GM19452 (cell line): ENCODE results near the gene MGST2.
"Not testable (repeated sequence)": the region's sequence is repeated elsewhere in the genome, so short reads cannot be mapped to it uniquely, and the experiment has no call there.

Experiments used
- ATAC-seq: cut with Tn5 transposase; IDR thresholded peaks from one replicate; pipeline ENCODE4 v1.9.1; 2021; ENCODE audit not compliant: unreplicated experiment

MGST2 gene

GRCh38 chr4:139665690-139666529, at the start of gene MGST2:
TSS of gene MGST2 (plus strand) at chr4:139665819. CDS start at chr4:139666020, 201 bp downstream.
- peak; percentile 85 for ATAC-seq

DNA sequence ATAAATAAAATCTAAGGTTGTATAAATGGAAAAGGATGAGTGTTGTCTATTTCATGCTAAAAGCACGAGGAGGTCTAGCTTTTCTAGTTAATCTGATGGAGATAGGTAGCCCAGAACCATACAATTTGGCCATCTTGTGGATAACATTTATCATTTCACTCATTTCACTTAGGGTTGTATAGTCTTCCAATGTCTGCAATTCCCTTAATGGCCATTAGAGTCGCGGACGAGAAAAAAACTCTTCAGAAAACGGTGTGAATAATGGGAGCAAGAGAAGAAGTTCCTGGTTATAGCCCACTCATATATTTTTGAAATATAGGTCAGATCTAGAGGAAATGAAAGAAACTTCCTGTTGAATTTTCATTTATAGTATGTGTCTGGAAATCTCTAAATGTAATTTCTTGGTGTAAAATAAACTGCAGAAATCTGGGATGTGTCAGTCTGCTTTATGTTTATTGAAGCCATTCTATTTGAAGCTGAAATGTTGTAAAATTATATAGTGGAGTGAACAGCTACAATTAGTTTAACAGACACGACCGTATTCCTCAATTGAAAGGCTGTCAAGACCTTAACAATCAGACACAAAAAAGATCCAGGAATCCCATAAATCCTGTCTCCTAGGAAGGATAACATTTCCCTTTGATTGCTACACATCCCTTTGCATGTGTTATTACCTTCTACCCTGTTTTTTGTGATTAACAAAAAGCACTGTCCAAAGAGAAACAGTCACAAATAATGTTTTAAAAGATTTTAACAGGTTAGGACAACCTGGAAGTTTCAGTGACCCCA, 47.7 kb upstream of the MGST2 start:
- no peak for ATAC-seq

DNA sequence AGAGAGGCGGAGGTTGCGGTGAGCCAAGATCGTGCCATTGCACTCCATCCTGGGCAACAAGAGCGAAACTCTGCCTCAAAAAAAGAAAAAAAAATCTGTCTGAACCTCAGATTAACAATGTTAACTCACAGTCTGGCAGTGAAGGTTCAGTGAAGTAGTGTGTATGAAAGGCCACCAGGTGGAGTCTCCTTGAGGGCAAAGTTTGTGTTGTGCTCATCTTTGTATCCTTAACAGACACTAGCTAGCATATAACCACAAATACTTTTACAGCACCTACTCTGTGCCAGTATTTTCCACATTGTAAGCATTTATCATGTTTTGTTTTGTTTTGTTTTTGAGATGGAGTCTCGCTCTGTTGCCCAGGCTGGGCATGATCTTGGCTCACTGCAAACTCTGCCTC, 46.0 kb upstream of the MGST2 start:
- peak; percentile 83 for ATAC-seq

DNA sequence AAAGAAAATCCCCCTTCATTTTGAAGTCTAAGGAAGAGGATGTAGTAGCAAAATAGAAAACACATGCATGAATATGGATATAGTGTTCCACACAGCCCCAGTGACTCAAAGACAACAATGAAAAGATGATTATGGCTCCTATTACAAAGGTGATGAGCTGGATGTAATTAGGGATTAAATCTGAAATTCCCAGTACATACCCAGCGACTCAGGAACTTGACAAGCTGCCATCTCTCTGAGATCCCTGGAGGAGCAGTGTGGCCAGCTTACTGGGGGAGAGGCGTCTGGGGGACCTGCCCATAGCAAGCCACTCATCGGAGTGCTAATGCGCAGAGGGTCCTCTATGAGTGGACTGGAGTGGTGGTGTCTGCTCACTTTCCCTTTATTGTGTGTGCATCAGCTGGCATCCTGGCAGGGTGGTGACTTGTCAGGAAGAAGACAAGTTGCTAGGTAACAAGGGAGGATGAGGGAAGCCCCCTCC, 42.7 kb upstream of the MGST2 start:
- no peak for ATAC-seq

DNA sequence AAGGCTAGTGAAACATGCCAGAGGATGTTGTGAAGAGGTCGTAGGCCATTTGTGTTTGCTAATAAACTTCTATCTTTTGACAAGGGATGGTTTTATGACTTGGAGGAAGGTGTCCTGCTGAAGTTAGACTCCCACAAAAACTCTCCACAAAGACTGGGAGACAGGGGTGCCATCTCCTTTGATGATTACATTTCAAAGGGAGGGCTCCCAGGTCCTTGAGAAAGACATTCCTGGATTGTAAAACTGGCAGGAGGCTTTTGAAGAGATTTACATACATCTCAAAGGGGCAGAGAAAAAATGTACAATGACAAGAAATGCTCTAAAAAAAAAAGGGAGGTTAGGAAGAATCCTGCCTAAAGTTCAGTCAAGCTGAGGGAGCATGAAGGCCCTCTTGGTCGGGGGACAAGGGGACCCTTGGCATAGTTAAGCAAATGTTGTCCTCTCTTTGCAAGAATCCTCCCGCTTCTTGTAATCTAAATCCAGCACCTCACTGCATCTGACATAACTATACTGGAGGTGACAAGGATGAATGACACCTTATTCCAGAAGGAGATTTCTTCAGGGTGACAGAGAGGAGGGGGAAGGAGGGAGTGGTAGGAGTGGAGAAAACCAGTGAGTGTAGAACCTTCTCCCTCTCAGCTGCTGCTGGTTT, 41.1 kb upstream of the MGST2 start:
- no peak for ATAC-seq

DNA sequence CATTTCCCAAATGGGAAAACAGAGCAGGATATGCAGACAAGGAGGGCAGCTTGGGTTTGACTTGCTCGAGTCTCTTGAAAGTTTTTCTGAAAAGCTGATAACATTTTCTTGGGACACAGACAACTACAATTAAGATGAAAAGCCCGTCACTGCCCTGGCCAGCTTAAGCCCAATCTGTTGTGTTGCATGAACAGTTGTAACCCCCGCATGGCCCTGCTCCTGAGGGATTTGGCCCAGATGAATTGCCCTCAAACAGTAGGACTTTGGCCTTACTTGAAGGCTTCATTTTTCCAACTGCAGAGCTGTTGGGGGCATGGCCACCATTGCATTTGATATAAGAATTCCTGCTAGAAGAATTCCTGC, 40.5 kb upstream of the MGST2 start:
- no peak for ATAC-seq

- no peak for ATAC-seq
These were observed 40.1 kb upstream of the MGST2 start for GRCh38 chr4:139625482-139625881.

- no peak for ATAC-seq
These were observed 37.2 kb upstream of the MGST2 start for GRCh38 chr4:139628184-139629012.

DNA sequence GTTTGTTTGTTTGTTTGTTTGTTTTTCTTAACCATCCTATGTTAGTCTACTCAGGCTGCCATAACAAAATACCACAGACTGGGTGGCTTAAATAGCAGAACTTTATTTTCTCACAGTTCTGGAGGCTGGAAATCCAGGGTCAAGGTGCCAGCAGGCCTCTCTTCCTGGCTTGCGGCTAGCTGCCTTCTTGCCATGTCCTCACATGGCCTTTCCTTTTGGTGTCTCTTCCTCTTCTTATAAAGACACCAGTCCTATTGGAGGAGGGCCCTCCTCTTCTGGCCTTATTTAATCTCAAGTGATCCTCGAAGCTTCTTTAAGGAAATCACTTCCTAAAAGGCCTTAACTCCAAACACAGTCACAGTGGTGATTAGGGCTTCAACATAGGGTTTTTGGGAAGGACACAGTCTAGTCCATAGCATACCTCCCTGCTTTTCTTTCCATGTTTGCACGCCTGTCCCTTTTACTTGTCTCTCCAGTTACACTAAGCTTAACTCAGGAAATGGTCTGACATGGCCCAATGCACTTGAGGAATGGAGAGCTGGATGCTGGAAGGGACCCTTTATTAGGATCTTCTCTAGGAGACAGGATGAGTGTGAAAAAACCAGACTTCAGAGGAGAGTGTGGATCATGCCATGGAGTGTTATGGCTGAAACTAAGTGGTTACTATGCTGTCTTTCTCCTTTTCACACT, 36.0 kb upstream of the MGST2 start:
- no peak for ATAC-seq

DNA sequence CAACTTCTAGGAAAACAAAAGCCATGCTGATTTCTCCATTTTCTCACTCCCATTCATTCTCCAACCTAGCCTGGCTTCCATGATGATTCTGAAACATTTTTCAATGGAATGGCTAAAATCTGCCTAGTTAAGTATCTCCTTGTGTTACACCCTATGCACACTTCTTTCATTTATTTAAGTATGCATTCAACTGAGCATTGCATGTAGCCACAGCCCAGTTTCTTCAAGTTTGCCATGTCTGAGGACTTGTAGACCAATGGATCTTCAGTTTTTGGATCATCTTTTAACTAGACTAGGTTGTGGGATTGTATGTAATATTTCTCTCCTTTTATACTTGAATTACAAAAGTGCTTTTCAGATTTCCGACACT, 35.5 kb upstream of the MGST2 start:
- no peak for ATAC-seq

DNA sequence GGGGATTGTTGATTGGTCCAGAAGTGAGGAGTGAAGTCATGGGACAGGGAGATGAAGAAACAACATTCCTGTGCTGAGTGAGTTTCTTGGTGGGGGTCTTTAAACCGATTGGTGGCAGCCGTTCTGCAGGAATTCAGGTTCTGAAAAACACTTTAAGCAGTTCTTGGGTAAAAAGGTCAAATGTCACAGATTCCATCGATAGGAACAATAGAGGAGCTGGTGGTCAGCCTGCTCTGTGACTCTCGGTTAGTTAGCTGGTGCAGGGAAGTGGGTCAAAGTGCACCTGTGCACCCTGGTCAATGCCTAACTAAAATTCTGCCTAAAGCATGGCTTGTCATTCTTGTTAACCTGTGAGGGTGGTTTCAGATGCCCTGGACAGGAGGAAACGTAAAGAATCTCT, 34.6 kb upstream of the MGST2 start:
- ATAC-seq, result no peak

DNA sequence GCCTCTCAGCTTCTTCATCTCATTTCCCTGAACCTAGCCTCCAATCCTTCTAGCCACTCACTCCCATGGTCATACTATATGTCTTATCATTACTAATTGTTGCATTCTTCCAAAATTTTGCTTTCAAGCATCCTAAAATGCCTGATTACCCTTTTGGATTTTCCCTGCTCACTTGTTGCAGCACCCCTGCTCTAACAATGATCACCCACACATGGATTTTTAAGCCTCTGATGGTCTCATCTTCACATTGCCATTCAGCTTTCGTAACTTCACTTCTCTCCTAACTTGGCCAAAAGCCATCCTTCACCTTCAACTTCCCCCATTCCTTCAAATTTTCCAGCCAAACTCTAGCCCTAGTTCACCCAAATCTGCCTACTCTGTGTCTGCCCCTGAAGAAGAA, 33.8 kb upstream of the MGST2 start:
- no peak for ATAC-seq

GRCh38 chr4:139632739-139633138, 32.9 kb upstream of the MGST2 start:
- not testable (repeated sequence) for ATAC-seq

DNA sequence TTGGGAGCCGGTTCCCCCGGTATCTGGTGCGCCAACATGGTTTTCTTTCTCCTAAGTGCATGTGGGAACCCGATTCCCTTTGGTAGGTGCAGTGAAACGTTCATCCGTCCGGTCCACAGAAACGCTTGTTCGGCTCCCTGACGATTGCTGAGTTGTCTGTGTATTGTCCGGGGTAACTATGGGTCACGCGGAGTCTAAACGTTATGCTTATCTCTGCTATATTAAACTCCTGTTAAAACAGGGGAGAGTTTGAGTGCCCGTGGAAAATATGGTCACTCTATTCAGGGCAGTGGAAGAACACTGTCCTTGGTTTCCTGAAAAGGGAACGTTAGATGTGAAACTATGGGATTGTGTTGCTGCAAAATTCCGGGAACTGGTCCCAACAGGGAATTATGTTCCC, 32.4 kb upstream of the MGST2 start:
- ATAC-seq, result no peak

DNA sequence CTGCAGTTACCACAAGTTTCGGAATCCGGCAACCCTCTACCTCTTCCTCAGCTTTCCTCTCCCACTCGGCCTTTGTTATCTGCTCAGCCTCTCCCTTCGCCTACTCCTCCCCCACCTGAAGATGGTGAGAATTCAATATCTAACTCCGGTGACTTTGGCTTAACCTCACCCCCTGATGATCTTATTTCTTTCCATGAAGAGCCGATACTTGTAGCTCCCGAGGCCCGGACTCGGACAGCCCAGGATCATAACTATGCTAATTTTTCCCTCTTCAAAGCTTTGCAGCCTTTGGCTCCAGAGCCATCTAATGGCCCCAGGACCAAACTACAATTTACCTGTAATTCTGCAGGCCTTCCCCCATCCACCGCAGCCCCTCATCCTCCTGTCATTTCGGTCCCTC, 32.0 kb upstream of the MGST2 start:
- ATAC-seq, result no peak

- ATAC-seq, result no peak
These were observed 29.7 kb upstream of the MGST2 start for GRCh38 chr4:139635966-139636365.

DNA sequence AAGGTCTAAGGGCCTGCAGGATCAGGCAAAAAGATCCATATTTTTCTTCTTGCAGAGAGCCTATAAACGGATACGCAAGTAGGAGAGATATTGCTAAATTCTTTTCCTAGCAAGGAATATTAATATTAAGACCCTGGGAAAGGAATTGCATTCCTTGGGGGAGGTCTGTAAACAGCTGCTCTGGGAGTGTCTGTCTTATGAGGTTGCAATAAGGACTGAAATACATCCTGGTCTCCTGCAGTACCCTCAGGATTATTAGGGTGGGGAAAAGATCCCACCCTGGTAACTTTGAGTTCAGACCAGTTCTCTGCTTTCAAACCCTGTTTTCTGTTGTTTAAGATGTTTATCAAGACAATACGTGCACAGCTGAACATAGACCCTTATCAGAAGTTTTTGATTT, 27.3 kb upstream of the MGST2 start:
- not testable (repeated sequence) for ATAC-seq

- ATAC-seq, result no peak
These were observed 26.0 kb upstream of the MGST2 start for GRCh38 chr4:139639654-139640053.

DNA sequence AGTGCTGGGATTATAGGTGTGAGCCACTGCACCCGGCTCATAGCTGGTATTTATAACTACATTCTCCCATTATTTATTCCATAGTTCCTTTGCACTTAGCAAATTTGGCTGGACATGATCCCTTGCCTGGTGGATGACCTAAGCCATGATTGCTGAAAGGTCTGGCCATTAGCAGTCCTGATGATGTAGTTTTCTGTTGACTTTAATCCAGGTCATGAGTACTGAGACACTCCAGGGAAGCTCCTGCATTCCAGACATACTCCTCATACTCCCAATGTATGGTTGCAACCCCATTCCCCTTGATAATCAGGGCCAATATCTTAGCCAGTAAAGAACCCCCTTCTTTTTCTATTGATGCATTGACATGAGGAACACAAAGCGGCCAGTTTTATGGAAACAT, 24.4 kb upstream of the MGST2 start:
- ATAC-seq, result no peak

GRCh38 chr4:139642364-139642763, 23.3 kb upstream of the MGST2 start:
- no peak for ATAC-seq
